Astrocyte (in vitro differentiated cells and primary cell): ENCODE measurements around the gene CHGA. TPM values are rescaled to one million over a fixed set of nuclear protein-coding genes. Genes with fewer than 3 reads are reported as not detected.

Source experiments
- DNase-seq: peaks from one replicate; pipeline ENCODE4 v3.0.0-alpha.2; 2010; ENCODE audit warnings: low read depth
- FAIRE-seq: peaks from 2 replicates; lab custom pipeline; 2011; peaks lifted over from hg19 to GRCh38; lab: Jason Lieb, UNC
- H2AFZ ChIP-seq: 2 replicates; pipeline ENCODE4 v1.6.0; 2012; ENCODE audit warnings: low read depth, low read length, inconsistent platforms
- H3K27ac ChIP-seq: 2 replicates; pipeline ENCODE4 v1.5.1; 2011; ENCODE audit warnings: low read depth, low read length, inconsistent platforms
- H3K27me3 ChIP-seq: 2 replicates; pipeline ENCODE4 v1.6.0; 2011; ENCODE audit warnings: low read length, inconsistent platforms; ENCODE audit not compliant: insufficient read depth
- H3K36me3 ChIP-seq: 2 replicates; pipeline ENCODE4 v1.5.1; 2011; ENCODE audit warnings: low read length, inconsistent platforms; ENCODE audit not compliant: insufficient read depth
- H3K4me1 ChIP-seq: 2 replicates; pipeline ENCODE4 v1.5.1; 2011; ENCODE audit warnings: low read length, inconsistent platforms; ENCODE audit not compliant: insufficient read depth
- H3K4me2 ChIP-seq: 2 replicates; pipeline ENCODE4 v1.6.0; 2012; ENCODE audit warnings: low read length, inconsistent platforms
- H3K4me3 ChIP-seq: 2 replicates; pipeline ENCODE4 v1.5.1; 2011; ENCODE audit warnings: low read depth, mild to moderate bottlenecking, low read length, inconsistent platforms; ENCODE audit not compliant: insufficient read depth
- H3K79me2 ChIP-seq: 2 replicates; pipeline ENCODE4 v1.6.0; 2012; ENCODE audit warnings: mild to moderate bottlenecking, low read length, inconsistent platforms; ENCODE audit not compliant: insufficient read depth
- H3K9ac ChIP-seq: 2 replicates; pipeline ENCODE4 v1.6.0; 2012; ENCODE audit warnings: mild to moderate bottlenecking, low read length, inconsistent platforms
- H3K9me3 ChIP-seq: 2 replicates; pipeline ENCODE4 v1.5.1; 2012; ENCODE audit warnings: low read depth, mild to moderate bottlenecking, low read length, inconsistent platforms; ENCODE audit not compliant: insufficient read depth
- H4K20me1 ChIP-seq: 2 replicates; pipeline ENCODE4 v1.6.0; 2012; ENCODE audit warnings: low read length, inconsistent platforms; ENCODE audit not compliant: insufficient read depth
- H3K27ac Mint-ChIP-seq: one replicate; pipeline ENCODE4 v1.8.0; 2021; ENCODE audit warnings: mild to moderate bottlenecking, mixed read lengths; ENCODE audit not compliant: unreplicated experiment
- H3K27me3 Mint-ChIP-seq: one replicate; pipeline ENCODE4 v1.8.0; 2021; ENCODE audit warnings: low read depth, mixed read lengths; ENCODE audit not compliant: unreplicated experiment
- H3K36me3 Mint-ChIP-seq: one replicate; pipeline ENCODE4 v1.8.0; 2021; ENCODE audit warnings: low read depth, mixed read lengths; ENCODE audit not compliant: unreplicated experiment
- H3K4me1 Mint-ChIP-seq: one replicate; pipeline ENCODE4 v1.8.0; 2021; ENCODE audit warnings: low read depth, mixed read lengths; ENCODE audit not compliant: unreplicated experiment
- H3K4me3 Mint-ChIP-seq: one replicate; pipeline ENCODE4 v1.8.0; 2021; ENCODE audit warnings: mild to moderate bottlenecking, moderate library complexity, mixed read lengths; ENCODE audit not compliant: unreplicated experiment
- H3K9me3 Mint-ChIP-seq: one replicate; pipeline ENCODE4 v1.8.0; 2021; ENCODE audit warnings: mild to moderate bottlenecking, mixed read lengths; ENCODE audit not compliant: unreplicated experiment
- CTCF ChIP-seq: IDR thresholded peaks from 2 replicates; pipeline ENCODE4 v1.5.1; 2011; ENCODE audit warnings: low read depth, mild to moderate bottlenecking, inconsistent platforms, low read length, moderate library complexity; ENCODE audit not compliant: insufficient read depth
- EZH2 ChIP-seq: IDR thresholded peaks from 2 replicates; pipeline ENCODE4 v1.6.1; 2012; ENCODE audit warnings: mild to moderate bottlenecking, low read length, inconsistent platforms; ENCODE audit not compliant: insufficient read depth
- total RNA-seq: library from RNA; stranded (reverse); gene quantifications from 2 replicates; pipeline ENCODE4 v1.2.1, GENCODE V29; 2021

CHGA gene
- total RNA-seq, 1 donor from 2014 or later = not detected

DNA sequence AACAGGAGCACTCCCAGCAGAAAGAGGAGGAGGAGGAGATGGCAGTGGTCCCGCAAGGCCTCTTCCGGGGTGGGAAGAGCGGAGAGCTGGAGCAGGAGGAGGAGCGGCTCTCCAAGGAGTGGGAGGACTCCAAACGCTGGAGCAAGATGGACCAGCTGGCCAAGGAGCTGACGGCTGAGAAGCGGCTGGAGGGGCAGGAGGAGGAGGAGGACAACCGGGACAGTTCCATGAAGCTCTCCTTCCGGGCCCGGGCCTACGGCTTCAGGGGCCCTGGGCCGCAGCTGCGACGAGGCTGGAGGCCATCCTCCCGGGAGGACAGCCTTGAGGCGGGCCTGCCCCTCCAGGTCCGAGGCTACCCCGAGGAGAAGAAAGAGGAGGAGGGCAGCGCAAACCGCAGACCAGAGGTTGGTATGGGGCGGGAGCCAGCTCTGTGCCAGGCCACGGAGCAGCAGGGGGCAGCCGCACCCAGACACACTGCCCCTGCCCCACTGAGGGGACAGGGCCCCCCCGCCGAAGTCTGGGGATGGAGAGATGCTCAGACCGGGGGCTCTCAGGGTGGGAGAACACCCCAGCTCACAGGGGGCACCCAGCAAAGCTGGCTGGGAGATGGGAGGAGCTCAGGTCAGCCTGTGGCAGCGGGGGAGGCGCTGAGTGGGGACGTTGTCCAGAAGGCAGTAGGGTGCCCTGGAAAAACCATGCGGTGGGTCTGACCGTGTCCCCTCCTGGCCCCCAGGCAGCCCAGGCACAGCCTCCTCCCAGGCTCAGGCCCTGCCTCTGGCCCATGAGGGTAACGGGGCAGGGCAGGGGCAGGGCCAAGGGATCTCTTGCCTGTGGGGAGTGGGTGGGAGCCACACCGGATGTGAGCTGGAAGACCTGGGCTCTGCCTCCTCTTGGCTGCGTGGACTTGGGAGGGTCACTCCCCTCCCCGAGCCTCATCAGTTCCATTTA is 9.8 kb downstream of the CHGA start:
- H3K4me1 ChIP-seq = no peaks in the 10 kb centered on the region
- DNase-seq (no peak), FAIRE-seq (no peak)
- H3K9ac ChIP-seq = no peak overlapping the region
- H3K4me3 Mint-ChIP-seq = no peak overlapping the region
- H3K36me3 Mint-ChIP-seq = no peaks in the 10 kb centered on the region
- H3K27me3 Mint-ChIP-seq = peaks cover 31% of the 10 kb centered on the region
- no peak overlapping the region for H2AFZ ChIP-seq
- H3K4me2 ChIP-seq = no peak overlapping the region
- no peaks in the 10 kb centered on the region for H3K79me2 ChIP-seq
- H3K27me3 ChIP-seq = no peaks in the 10 kb centered on the region
- no peaks in the 10 kb centered on the region for H4K20me1 ChIP-seq
- H3K4me1 Mint-ChIP-seq = no peaks in the 10 kb centered on the region
- H3K9me3 Mint-ChIP-seq = no peaks in the 10 kb centered on the region
- no peak overlapping the region for H3K27ac ChIP-seq
- TF ChIP-seq CTCF (no peak), EZH2 (no peak)
- no peaks in the 10 kb centered on the region for H3K36me3 ChIP-seq
- H3K27ac Mint-ChIP-seq = no peak overlapping the region
- H3K4me3 ChIP-seq = no peak overlapping the region
- H3K9me3 ChIP-seq = no peaks in the 10 kb centered on the region

- Mint-ChIP-seq H3K27ac (no peak overlapping the region), H3K27me3 (peaks cover 31% of the 10 kb centered on the region)
- no peak overlapping the region for H3K27ac ChIP-seq
Observed at GRCh38 chr14:92933481-92933880, 10.5 kb downstream of the CHGA start.

More at GRCh38 chr14:92933481-92933880, 10.5 kb downstream of the CHGA start:
- no peak overlapping the region for H3K4me3 ChIP-seq
- no peaks in the 10 kb centered on the region for H4K20me1 ChIP-seq
- Mint-ChIP-seq H3K4me1 (no peaks in the 10 kb centered on the region), H3K36me3 (no peaks in the 10 kb centered on the region), H3K4me3 (no peak overlapping the region), H3K9me3 (no peaks in the 10 kb centered on the region)
- no peaks in the 10 kb centered on the region for H3K79me2 ChIP-seq
- TF ChIP-seq CTCF (no peak), EZH2 (no peak)
- DNase-seq (no peak), FAIRE-seq (no peak)
- no peaks in the 10 kb centered on the region for H3K27me3 ChIP-seq
- H3K9me3 ChIP-seq = no peaks in the 10 kb centered on the region
- no peak overlapping the region for H2AFZ ChIP-seq
- no peak overlapping the region for H3K4me2 ChIP-seq
- no peak overlapping the region for H3K9ac ChIP-seq
- H3K4me1 ChIP-seq = no peaks in the 10 kb centered on the region
- H3K36me3 ChIP-seq = no peaks in the 10 kb centered on the region
